A549 (cell line): ENCODE results near the gene CGREF1.

ENCODE experiments used
- CHD2 ChIP-seq: fragments of 150-350 bp; IDR thresholded peaks from 2 replicates; pipeline ENCODE4 v1.6.1; 2014; ENCODE audit warnings: low read length; ENCODE audit not compliant: partially characterized antibody
- CHD4 ChIP-seq: fragments of 200-600 bp; sonication (generic); IDR thresholded peaks from 2 replicates; pipeline ENCODE4 v1.6.1; 2016; ENCODE audit warnings: antibody characterized with exemption, mild to moderate bottlenecking, borderline replicate concordance
- JUNB ChIP-seq: fragments of >200 bp; sonication (Bioruptor Twin); formaldehyde crosslinking; IDR thresholded peaks from 2 replicates; pipeline ENCODE4 v1.6.1; 2016
- MAZ ChIP-seq: fragments of 150-350 bp; IDR thresholded peaks from 2 replicates; pipeline ENCODE4 v1.6.1; 2014; ENCODE audit warnings: antibody characterized with exemption, low read depth, low read length, borderline replicate concordance
- MYC ChIP-seq: IDR thresholded peaks from 2 replicates; pipeline ENCODE4 v1.6.1; 2012; ENCODE audit warnings: mild to moderate bottlenecking, inconsistent platforms, low read length, improper control_type of control experiment, borderline replicate concordance
- RAD21 ChIP-seq, 2 experiments: fragments of >200 bp in 1 of 2; sonication (Bioruptor Twin) in 1 of 2; formaldehyde crosslinking in 1 of 2; IDR thresholded peaks in 1 of 2; conservative IDR thresholded peaks in 1 of 2; 2 replicates in 1 of 2; 3 replicates in 1 of 2; pipeline ENCODE4 v1.6.1; 2012 to 2018; ENCODE audit warnings: inconsistent platforms in 1 of 2
- TF ChIP-seq, protein P1 (sequence below): fragments of >200 bp; sonication (Bioruptor Twin); formaldehyde crosslinking; IDR thresholded peaks from 3 replicates; pipeline ENCODE4 v1.5.1; 2016
- TF ChIP-seq, protein P2 (sequence below): fragments of >200 bp; sonication (Bioruptor Twin); formaldehyde crosslinking; IDR thresholded peaks from 3 replicates; pipeline ENCODE4 v1.6.1; 2016
- TF ChIP-seq, protein P3 (sequence below): fragments of 150-350 bp; IDR thresholded peaks from 2 replicates; pipeline ENCODE4 v1.6.1; 2014; ENCODE audit warnings: low read depth, mild to moderate bottlenecking, low read length

DNA sequence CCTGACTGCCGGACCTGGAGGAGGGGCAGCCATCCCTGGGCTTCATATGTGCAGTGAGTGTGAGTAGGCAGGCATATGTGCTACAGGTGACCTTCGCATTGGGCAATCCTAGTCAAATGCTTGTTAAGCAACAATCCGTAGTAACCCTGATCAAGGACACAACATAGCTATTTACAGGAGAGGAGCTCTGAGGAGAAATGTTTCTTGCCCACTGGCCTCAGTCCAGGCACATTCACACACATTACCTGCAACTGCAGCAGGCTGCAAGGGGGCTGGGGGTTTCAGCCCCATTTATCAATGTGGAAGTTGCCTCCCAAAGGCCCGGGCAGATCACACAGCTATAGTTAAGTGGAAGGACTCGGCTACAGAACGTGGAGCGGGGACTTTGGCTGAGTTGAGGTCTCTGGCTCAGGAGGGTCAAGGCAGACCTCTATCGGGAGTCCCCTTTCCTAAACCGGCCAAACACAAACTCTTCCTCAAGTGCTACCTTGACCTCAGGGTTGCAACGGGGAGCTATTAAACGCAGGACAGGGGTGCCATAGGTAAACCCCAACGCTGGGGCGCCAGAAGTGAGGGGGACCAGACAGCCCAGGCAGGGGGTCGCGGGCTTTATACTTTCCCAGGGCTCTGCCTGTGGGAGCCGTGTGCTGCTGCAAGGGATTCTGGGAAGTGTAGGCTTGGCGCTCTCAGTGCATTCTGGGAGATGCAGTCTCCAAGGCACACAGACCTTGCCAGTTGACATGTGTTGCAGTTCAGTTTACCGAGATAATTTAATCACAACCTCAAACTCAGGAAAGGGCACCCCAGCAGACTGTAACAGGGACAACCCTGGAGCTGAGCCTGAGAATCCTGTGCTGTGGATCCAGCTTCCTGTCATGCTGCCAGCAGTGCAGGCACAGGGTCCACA, 22.9 kb downstream of the CGREF1 start:
- TF ChIP-seq CHD2 (no peak), CHD4 (no peak), MAZ (no peak), RAD21 (conservative IDR thresholded peaks at IDR 0.05 in 1 of 2, IDR thresholded peaks at IDR 0.05 in 1 of 2) (no peak), JUNB (no peak), MYC (no peak)
- TF ChIP-seq, protein P1, sequence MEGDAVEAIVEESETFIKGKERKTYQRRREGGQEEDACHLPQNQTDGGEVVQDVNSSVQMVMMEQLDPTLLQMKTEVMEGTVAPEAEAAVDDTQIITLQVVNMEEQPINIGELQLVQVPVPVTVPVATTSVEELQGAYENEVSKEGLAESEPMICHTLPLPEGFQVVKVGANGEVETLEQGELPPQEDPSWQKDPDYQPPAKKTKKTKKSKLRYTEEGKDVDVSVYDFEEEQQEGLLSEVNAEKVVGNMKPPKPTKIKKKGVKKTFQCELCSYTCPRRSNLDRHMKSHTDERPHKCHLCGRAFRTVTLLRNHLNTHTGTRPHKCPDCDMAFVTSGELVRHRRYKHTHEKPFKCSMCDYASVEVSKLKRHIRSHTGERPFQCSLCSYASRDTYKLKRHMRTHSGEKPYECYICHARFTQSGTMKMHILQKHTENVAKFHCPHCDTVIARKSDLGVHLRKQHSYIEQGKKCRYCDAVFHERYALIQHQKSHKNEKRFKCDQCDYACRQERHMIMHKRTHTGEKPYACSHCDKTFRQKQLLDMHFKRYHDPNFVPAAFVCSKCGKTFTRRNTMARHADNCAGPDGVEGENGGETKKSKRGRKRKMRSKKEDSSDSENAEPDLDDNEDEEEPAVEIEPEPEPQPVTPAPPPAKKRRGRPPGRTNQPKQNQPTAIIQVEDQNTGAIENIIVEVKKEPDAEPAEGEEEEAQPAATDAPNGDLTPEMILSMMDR = no peak
- TF ChIP-seq, protein P2, sequence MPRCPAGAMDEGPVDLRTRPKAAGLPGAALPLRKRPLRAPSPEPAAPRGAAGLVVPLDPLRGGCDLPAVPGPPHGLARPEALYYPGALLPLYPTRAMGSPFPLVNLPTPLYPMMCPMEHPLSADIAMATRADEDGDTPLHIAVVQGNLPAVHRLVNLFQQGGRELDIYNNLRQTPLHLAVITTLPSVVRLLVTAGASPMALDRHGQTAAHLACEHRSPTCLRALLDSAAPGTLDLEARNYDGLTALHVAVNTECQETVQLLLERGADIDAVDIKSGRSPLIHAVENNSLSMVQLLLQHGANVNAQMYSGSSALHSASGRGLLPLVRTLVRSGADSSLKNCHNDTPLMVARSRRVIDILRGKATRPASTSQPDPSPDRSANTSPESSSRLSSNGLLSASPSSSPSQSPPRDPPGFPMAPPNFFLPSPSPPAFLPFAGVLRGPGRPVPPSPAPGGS = no peak
- TF ChIP-seq, protein P3, sequence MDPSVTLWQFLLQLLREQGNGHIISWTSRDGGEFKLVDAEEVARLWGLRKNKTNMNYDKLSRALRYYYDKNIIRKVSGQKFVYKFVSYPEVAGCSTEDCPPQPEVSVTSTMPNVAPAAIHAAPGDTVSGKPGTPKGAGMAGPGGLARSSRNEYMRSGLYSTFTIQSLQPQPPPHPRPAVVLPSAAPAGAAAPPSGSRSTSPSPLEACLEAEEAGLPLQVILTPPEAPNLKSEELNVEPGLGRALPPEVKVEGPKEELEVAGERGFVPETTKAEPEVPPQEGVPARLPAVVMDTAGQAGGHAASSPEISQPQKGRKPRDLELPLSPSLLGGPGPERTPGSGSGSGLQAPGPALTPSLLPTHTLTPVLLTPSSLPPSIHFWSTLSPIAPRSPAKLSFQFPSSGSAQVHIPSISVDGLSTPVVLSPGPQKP = no peak
